Measurements from ENCODE around the gene TCF20.

DNA sequence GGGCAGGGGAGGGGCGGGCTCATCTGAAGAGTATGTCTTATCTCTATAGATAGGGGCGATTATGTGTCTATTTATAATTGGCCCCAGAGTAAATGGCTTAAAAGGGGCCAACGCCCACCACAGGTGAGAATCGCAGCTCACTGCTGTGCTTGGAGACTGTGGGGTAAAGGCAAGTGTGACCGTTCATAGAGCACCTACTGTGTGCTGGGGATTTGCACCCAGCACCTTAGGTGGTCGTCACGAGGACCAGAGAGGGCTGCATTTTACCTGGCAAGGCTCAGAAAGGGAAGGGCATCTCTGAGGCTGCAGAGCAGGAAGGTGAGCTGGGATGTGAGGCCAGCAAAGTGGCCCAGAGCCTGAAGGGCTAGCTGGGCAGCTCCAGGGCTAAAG lies 13.7 kb upstream of the TCF20 start:
- TF ChIP-seq, protein P1, sequence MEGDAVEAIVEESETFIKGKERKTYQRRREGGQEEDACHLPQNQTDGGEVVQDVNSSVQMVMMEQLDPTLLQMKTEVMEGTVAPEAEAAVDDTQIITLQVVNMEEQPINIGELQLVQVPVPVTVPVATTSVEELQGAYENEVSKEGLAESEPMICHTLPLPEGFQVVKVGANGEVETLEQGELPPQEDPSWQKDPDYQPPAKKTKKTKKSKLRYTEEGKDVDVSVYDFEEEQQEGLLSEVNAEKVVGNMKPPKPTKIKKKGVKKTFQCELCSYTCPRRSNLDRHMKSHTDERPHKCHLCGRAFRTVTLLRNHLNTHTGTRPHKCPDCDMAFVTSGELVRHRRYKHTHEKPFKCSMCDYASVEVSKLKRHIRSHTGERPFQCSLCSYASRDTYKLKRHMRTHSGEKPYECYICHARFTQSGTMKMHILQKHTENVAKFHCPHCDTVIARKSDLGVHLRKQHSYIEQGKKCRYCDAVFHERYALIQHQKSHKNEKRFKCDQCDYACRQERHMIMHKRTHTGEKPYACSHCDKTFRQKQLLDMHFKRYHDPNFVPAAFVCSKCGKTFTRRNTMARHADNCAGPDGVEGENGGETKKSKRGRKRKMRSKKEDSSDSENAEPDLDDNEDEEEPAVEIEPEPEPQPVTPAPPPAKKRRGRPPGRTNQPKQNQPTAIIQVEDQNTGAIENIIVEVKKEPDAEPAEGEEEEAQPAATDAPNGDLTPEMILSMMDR (IDR thresholded peaks at IDR 0.05): no peak
- TF ChIP-seq POLR2A (IDR thresholded peaks at IDR 0.05): no peak
